Heart left ventricle (tissue), 16 donors: ENCODE data around the gene DCT. TPM values are rescaled to one million over a fixed set of nuclear protein-coding genes. Genes with fewer than 3 reads are reported as not detected.

Experiments used
- ATAC-seq, 4 donors: fragments of 200-7000 bp; cut with Tn5 transposase; one replicate each; pipeline ENCODE4 v1.9.1; 2020 to 2022; ENCODE audit warnings: moderate library complexity in 4 of 4, mild to moderate bottlenecking in 3 of 4, moderate number of reproducible peaks in 1 of 4
- DNase-seq, 5 donors: peaks; one replicate each; pipeline ENCODE4 v3.0.0-alpha.2; 2020
- H3K27ac ChIP-seq, 12 donors: fragments of 200-600 bp; sonication (generic) in 4 of 12; one replicate each; pipeline versions ENCODE4 v1.5.0 to v1.8.0; 2016 to 2022; ENCODE audit warnings: mild to moderate bottlenecking in 2 of 12
- H3K27me3 ChIP-seq, 9 donors: fragments of 200-600 bp; sonication (generic) in 2 of 9; one replicate each; pipeline versions ENCODE4 v1.5.1 to v1.8.0; 2016 to 2022; ENCODE audit warnings: mild to moderate bottlenecking in 3 of 9
- H3K36me3 ChIP-seq, 9 donors: fragments of 200-600 bp; sonication (generic) in 2 of 9; one replicate each; pipeline versions ENCODE4 v1.5.0 to v1.8.0; 2018 to 2022; ENCODE audit warnings: mild to moderate bottlenecking in 2 of 9
- H3K4me1 ChIP-seq, 12 donors: fragments of 200-600 bp; sonication (generic) in 4 of 12; one replicate each; pipeline versions ENCODE4 v1.5.0 to v1.8.0; 2016 to 2022; ENCODE audit warnings: mild to moderate bottlenecking in 3 of 12
- H3K4me3 ChIP-seq, 12 donors: fragments of 200-600 bp; sonication (generic) in 4 of 12; one replicate each; pipeline versions ENCODE4 v1.5.0 to v1.8.0; 2017 to 2022; ENCODE audit warnings: mild to moderate bottlenecking in 9 of 12, moderate library complexity in 4 of 12
- H3K9me3 ChIP-seq, 12 donors: fragments of 200-600 bp; sonication (generic) in 4 of 12; one replicate each; pipeline versions ENCODE4 v1.5.0 to v1.8.0; 2016 to 2022; ENCODE audit warnings: mild to moderate bottlenecking in 1 of 12
- POLR2A ChIP-seq, 2 donors: fragments of 450-650 bp; IDR thresholded peaks; one replicate each; pipeline ENCODE4 v1.6.1; 2017; ENCODE audit warnings: antibody characterized with exemption in 2 of 2, mild to moderate bottlenecking in 2 of 2, moderate library complexity in 2 of 2
- WGBS, 4 donors: extraction: QIAGEN DNeasy Blood & Tissue Kit in 2 of 4; methylation state at CpG; one replicate each; pipeline versions ENCODE4 v1.1.5 to v1.1.7; 2013 to 2018; 5-methylcytosine and 5-hydroxymethylcytosine counted together
- intact Hi-C, 10 donors: fragments of 100-400 bp; cut with DNase I; formaldehyde crosslinking; loops; one replicate each; pipeline versions ENCODE4 v1.11.1 to v1.14.2; 2022
- polyA plus RNA-seq, 2 donors: library from polyadenylated mRNA; stranded (reverse); fragments of 200-250 nt; gene quantifications; one replicate each; pipeline ENCODE4 v1.2.3, GENCODE V29; 2013
- total RNA-seq, 9 donors: library from RNA; depleted of rRNA in 2 of 9; stranded (reverse); fragments of >200 nt in 2 of 9; fragmentation: NEBNext Ultra II Directional in 3 of 9; extraction: Animal tissue kit (Norgen Biotek cat#: 25700) in 3 of 9; gene quantifications; one replicate each; pipeline versions ENCODE4 v1.1.0 to v1.2.4, GENCODE V29; 2016 to 2023
- TF ChIP-seq, protein P1 (sequence below), 12 donors: fragments of 200-600 bp; sonication (generic) in 4 of 12; IDR thresholded peaks; one replicate each; pipeline versions ENCODE4 v1.5.0 to v1.8.0; 2018 to 2022; ENCODE audit warnings: antibody characterized with exemption in 12 of 12, mild to moderate bottlenecking in 5 of 12
- donor health status: ischemic (EF 13 %, LVEDD 7.1; RV severe dilation, severe dysfunction).
- donor health status: healthy with polysubstance abuse.
- donor health status: DM: no; HTN: yes; CAD: no.
- donor health status: DM: no; HTN: no; CAD: no.
- donor health status: ischemic (EF 25% LVEDD 6.9; RV normal size, moderate dysfunction).
- donor health status: ischemic (EF 25% LVEDD 5.7; RV mildly dilated, moderate dysfunction).
- donor health status: healthy.
- donor health status: DM: yes; HTN: yes; CAD: no.
- donor health status: ischemic (EF 35%, LVEDD 5.7; RV mildly dilated, moderate dysfunction).
- donor health status: nonischemic (EF 11% LVEDD 7.7; RV severe dilation, severe dysfunction).
- donor health status: DM: yes; HTN: yes; CAD: no.
- donor health status: PGD.
- donor health status: ischemic (EF 29% LVEDD 5.4; RV normal size, mild dysfunction).
- donor health status: nonischemic (EF 23%, LVEDD 6.1; RV moderate dilation, normal function).

DCT gene
- total and polyA plus RNA-seq, 11 donors: 0.11 to 0.88 (median 0.25) TPM; not detected in 3

GRCh38 chr13:94459116-94459515 is 20.4 kb downstream of the DCT start:
- no peaks in the 10 kb centered on the region for H3K27me3 ChIP-seq
- WGBS, 4 donors: 92 to 95% (median 93%) methylated on average over 1 of the region's 1 CpG
- TF ChIP-seq POLR2A (IDR thresholded peaks at IDR 0.05): no peak
- TF ChIP-seq, protein P1, sequence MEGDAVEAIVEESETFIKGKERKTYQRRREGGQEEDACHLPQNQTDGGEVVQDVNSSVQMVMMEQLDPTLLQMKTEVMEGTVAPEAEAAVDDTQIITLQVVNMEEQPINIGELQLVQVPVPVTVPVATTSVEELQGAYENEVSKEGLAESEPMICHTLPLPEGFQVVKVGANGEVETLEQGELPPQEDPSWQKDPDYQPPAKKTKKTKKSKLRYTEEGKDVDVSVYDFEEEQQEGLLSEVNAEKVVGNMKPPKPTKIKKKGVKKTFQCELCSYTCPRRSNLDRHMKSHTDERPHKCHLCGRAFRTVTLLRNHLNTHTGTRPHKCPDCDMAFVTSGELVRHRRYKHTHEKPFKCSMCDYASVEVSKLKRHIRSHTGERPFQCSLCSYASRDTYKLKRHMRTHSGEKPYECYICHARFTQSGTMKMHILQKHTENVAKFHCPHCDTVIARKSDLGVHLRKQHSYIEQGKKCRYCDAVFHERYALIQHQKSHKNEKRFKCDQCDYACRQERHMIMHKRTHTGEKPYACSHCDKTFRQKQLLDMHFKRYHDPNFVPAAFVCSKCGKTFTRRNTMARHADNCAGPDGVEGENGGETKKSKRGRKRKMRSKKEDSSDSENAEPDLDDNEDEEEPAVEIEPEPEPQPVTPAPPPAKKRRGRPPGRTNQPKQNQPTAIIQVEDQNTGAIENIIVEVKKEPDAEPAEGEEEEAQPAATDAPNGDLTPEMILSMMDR (IDR thresholded peaks at IDR 0.05): no peak
- ATAC-seq (no peak), DNase-seq (no peak)
- H3K4me3 ChIP-seq: no peak overlapping the region
- H3K36me3 ChIP-seq: no peaks in the 10 kb centered on the region
- intact Hi-C loops: no loop called here
- H3K27ac ChIP-seq: no peak overlapping the region
- no peaks in the 10 kb centered on the region for H3K4me1 ChIP-seq
- no peaks in the 10 kb centered on the region for H3K9me3 ChIP-seq

GRCh38 chr13:94455414-94455813 is 24.1 kb downstream of the DCT start:
- TF ChIP-seq, protein P1 (IDR thresholded peaks at IDR 0.05): no peak
- no peak for TF ChIP-seq POLR2A (IDR thresholded peaks at IDR 0.05)
- Histone ChIP-seq H3K27ac (no peak overlapping the region), H3K4me3 (no peak overlapping the region), H3K9me3 (no peaks in the 10 kb centered on the region), H3K27me3 (no peaks in the 10 kb centered on the region), H3K36me3 (no peaks in the 10 kb centered on the region), H3K4me1 (no peaks in the 10 kb centered on the region)
- no peak for ATAC-seq
- DNase-seq: no peak
- intact Hi-C loops: no loop called here
- WGBS, 4 donors: 73 to 84% (median 79%) methylated on average over 2 of the region's 2 CpGs

GRCh38 chr13:94454906-94455305 is 24.6 kb downstream of the DCT start:
- Histone ChIP-seq H3K36me3 (no peaks in the 10 kb centered on the region), H3K27me3 (no peaks in the 10 kb centered on the region), H3K9me3 (peaks cover 0 to 4% (median 0%) of the 10 kb centered on the region in 12 donors), H3K27ac (no peak overlapping the region), H3K4me3 (no peak overlapping the region), H3K4me1 (no peaks in the 10 kb centered on the region)
- 75 to 83% (median 80%) methylated on average over 2 of the region's 2 CpGs for whole genome bisulfite sequencing, 4 donors
- intact Hi-C loops: no loop called here
- DNase-seq (no peak), ATAC-seq (no peak)
- TF ChIP-seq, protein P1 (IDR thresholded peaks at IDR 0.05): no peak
- TF ChIP-seq POLR2A (IDR thresholded peaks at IDR 0.05): no peak

GRCh38 chr13:94454334-94454733 is 25.1 kb downstream of the DCT start:
- ATAC-seq (no peak), DNase-seq (no peak)
- Histone ChIP-seq H3K27me3 (no peaks in the 10 kb centered on the region), H3K4me3 (no peak overlapping the region), H3K36me3 (no peaks in the 10 kb centered on the region), H3K27ac (no peak overlapping the region), H3K9me3 (peaks cover 0 to 8% (median 0%) of the 10 kb centered on the region in 12 donors), H3K4me1 (no peaks in the 10 kb centered on the region)
- intact Hi-C loops: no loop called here
- TF ChIP-seq, protein P1 (IDR thresholded peaks at IDR 0.05): no peak
- TF ChIP-seq POLR2A (IDR thresholded peaks at IDR 0.05): no peak
